Esophagus squamous epithelium (tissue), 5 donors: ENCODE data around the gene CDC42BPA. TPM values are rescaled to one million over a fixed set of nuclear protein-coding genes. Genes with fewer than 3 reads are reported as not detected.
A peak's percentile ranks its signal among the peaks of the same experiment; 100 is the strongest.
"Not testable (repeated sequence)": the region's sequence is repeated elsewhere in the genome, so short reads cannot be mapped to it uniquely, and the experiment has no call there.

Experiments used
- DNase-seq: peaks from one replicate; lab custom pipeline; 2025; lab: John Stamatoyannopoulos, UW
- H3K27ac ChIP-seq, 4 donors: fragments of 200-600 bp; sonication (generic); one replicate each; pipeline ENCODE4 v1.5.1; 2016 to 2019; ENCODE audit warnings: mild to moderate bottlenecking in 1 of 4
- H3K27me3 ChIP-seq, 4 donors: fragments of 200-600 bp; sonication (generic); 1 replicate in 3 of 4; 2 replicates in 1 of 4; pipeline versions ENCODE4 v1.5.1 to v1.6.0; 2017 to 2021; ENCODE audit warnings: antibody characterized with exemption in 1 of 4
- H3K36me3 ChIP-seq, 3 donors: fragments of 200-600 bp; sonication (generic); one replicate each; pipeline ENCODE4 v1.5.1; 2016 to 2019
- H3K4me1 ChIP-seq, 3 donors: fragments of 200-600 bp; sonication (generic); one replicate each; pipeline ENCODE4 v1.5.1; 2017 to 2019
- H3K4me3 ChIP-seq, 4 donors: fragments of 200-600 bp; sonication (generic); 1 replicate in 3 of 4; 2 replicates in 1 of 4; pipeline ENCODE4 v1.5.1; 2016 to 2019; ENCODE audit warnings: mild to moderate bottlenecking in 2 of 4, moderate library complexity in 1 of 4
- H3K9me3 ChIP-seq, 3 donors: fragments of 200-600 bp; sonication (generic); one replicate each; pipeline ENCODE4 v1.5.1; 2016 to 2019
- CTCF ChIP-seq, 6 experiments: fragments of 450-650 bp in 4 of 6; fragments of 200-600 bp in 2 of 6; sonication (generic) in 2 of 6; IDR thresholded peaks; one replicate each; pipeline ENCODE4 v1.5.1; 2016 to 2019; ENCODE audit warnings: antibody characterized with exemption in 6 of 6, mild to moderate bottlenecking in 4 of 6, moderate library complexity in 4 of 6
- POLR2A ChIP-seq, 4 donors: fragments of 450-650 bp; IDR thresholded peaks; one replicate each; pipeline ENCODE4 v1.6.1; 2017; ENCODE audit warnings: antibody characterized with exemption in 4 of 4, mild to moderate bottlenecking in 4 of 4, moderate library complexity in 3 of 4
- WGBS, 2 donors: methylation state at CpG; one replicate each; pipeline ENCODE4 v1.1.5; 2018; 5-methylcytosine and 5-hydroxymethylcytosine counted together
- intact Hi-C: fragments of 100-400 bp; cut with DNase I; formaldehyde crosslinking; loops from one replicate; pipeline ENCODE4 v1.15.0; 2022
- total RNA-seq, 4 donors: library from RNA; depleted of rRNA; stranded (reverse); fragments of >200 nt; gene quantifications; one replicate each; pipeline ENCODE4 v1.1.0, GENCODE V29; 2016
- donor health status: DM: yes; HTN: yes; CAD: no.

The CDC42BPA gene
- total RNA-seq, 4 donors from 2014 or later = 4.3 to 33.6 (median 17.2) TPM

GRCh38 chr1:227234998-227235405 lies 83.3 kb downstream of the CDC42BPA start:
- H3K36me3 ChIP-seq = no peaks in the 10 kb centered on the region
- H3K9me3 ChIP-seq = no peaks in the 10 kb centered on the region
- H3K27me3 ChIP-seq = no peaks in the 10 kb centered on the region
- H3K27ac ChIP-seq = no peak overlapping the region
- intact Hi-C loops = no loop called here
- no peaks in the 10 kb centered on the region for H3K4me1 ChIP-seq
- DNase-seq = no peak
- WGBS, 2 donors = 75 to 76% methylated on average over 1 of the region's 1 CpG
- TF ChIP-seq CTCF (IDR thresholded peaks at IDR 0.05) = peak in 5 of 6 experiments; percentile 20 to 49 (median 32)
- TF ChIP-seq POLR2A (IDR thresholded peaks at IDR 0.05) = no peak
- no peak overlapping the region for H3K4me3 ChIP-seq

- DNase-seq, H3K4me3 ChIP-seq, H3K27me3 ChIP-seq, intact Hi-C loops, H3K4me1 ChIP-seq, H3K9me3 ChIP-seq, H3K36me3 ChIP-seq, H3K27ac ChIP-seq: not testable (repeated sequence)
- WGBS, 2 donors = 82 to 90% methylated on average over 3 to 5 of the region's 7 CpGs
Observed at GRCh38 chr1:227231128-227231527, 87.2 kb downstream of the CDC42BPA start.

- Histone ChIP-seq H3K27ac (no peak overlapping the region), H3K4me1 (peaks cover 0 to 15% (median 6%) of the 10 kb centered on the region in 3 donors), H3K4me3 (no peak overlapping the region), H3K9me3 (no peaks in the 10 kb centered on the region), H3K36me3 (no peaks in the 10 kb centered on the region), H3K27me3 (no peaks in the 10 kb centered on the region)
- intact Hi-C loops = no loop called here
- WGBS, 2 donors = 83 to 88% methylated on average over 3 of the region's 3 CpGs
- TF ChIP-seq POLR2A (IDR thresholded peaks at IDR 0.05) (no peak), CTCF (IDR thresholded peaks at IDR 0.05) (no peak)
- DNase-seq = no peak
Observed at GRCh38 chr1:227228201-227228600, 90.1 kb downstream of the CDC42BPA start.

- intact Hi-C loops = no loop called here
Observed at GRCh38 chr1:227227761-227228160, 90.5 kb downstream of the CDC42BPA start.

GRCh38 chr1:227225715-227226346 lies 92.5 kb downstream of the CDC42BPA start:
- H3K27me3 ChIP-seq = no peaks in the 10 kb centered on the region
- H3K9me3 ChIP-seq = no peaks in the 10 kb centered on the region
- WGBS, 2 donors = 38 to 58% methylated on average over 2 of the region's 2 CpGs
- peak overlapping the region in 1 of 4 donors; percentile 22 for H3K27ac ChIP-seq
- no peak for TF ChIP-seq CTCF (IDR thresholded peaks at IDR 0.05)
- no peak for TF ChIP-seq POLR2A (IDR thresholded peaks at IDR 0.05)
- intact Hi-C loops = no loop called here
- no peak overlapping the region for H3K4me3 ChIP-seq
- no peak for DNase-seq
- peaks cover 0 to 17% (median 6%) of the 10 kb centered on the region in 3 donors for H3K4me1 ChIP-seq
- no peaks in the 10 kb centered on the region for H3K36me3 ChIP-seq

More at GRCh38 chr1:227227761-227228160, 90.5 kb downstream of the CDC42BPA start:
- Histone ChIP-seq H3K4me3 (no peak overlapping the region), H3K27ac (no peak overlapping the region), H3K9me3 (no peaks in the 10 kb centered on the region), H3K4me1 (peaks cover 0 to 17% (median 6%) of the 10 kb centered on the region in 3 donors), H3K36me3 (no peaks in the 10 kb centered on the region), H3K27me3 (no peaks in the 10 kb centered on the region)
- DNase-seq = no peak
- 76 to 83% methylated on average over 2 of the region's 2 CpGs for WGBS, 2 donors
- TF ChIP-seq POLR2A (IDR thresholded peaks at IDR 0.05) (no peak), CTCF (IDR thresholded peaks at IDR 0.05) (no peak)
